ENCODE measurements around the gene LIX1.
"Not testable (repeated sequence)": the region's sequence is repeated elsewhere in the genome, so short reads cannot be mapped to it uniquely, and the experiment has no call there.

The LIX1 gene

GRCh38 chr5:97100476-97100875, 41.9 kb downstream of the LIX1 start:
- no peak for DNase-seq

GRCh38 chr5:97098922-97099321, 43.5 kb downstream of the LIX1 start:
- DNase-seq, result no peak

GRCh38 chr5:97097326-97098230, 44.8 kb downstream of the LIX1 start:
- no peak for DNase-seq

- no peak for DNase-seq
These were observed 45.6 kb downstream of the LIX1 start for GRCh38 chr5:97096846-97097245.

- no peak for DNase-seq
These were observed 46.2 kb downstream of the LIX1 start for GRCh38 chr5:97096191-97096590.

GRCh38 chr5:97095318-97095732, 47.1 kb downstream of the LIX1 start:
- no peak for DNase-seq

- no peak for DNase-seq
These were observed 47.7 kb downstream of the LIX1 start for GRCh38 chr5:97094579-97095317.

- DNase-seq, result no peak
These were observed 49.2 kb downstream of the LIX1 start for GRCh38 chr5:97093193-97093592.

GRCh38 chr5:97090944-97091343, 51.5 kb downstream of the LIX1 start:
- no peak for DNase-seq

GRCh38 chr5:97089149-97089801, 53.1 kb downstream of the LIX1 start:
- no peak for DNase-seq

- no peak for DNase-seq
These were observed 53.6 kb downstream of the LIX1 start for GRCh38 chr5:97088774-97089148.

GRCh38 chr5:97087138-97087537, 55.3 kb downstream of the LIX1 start:
- DNase-seq, result no peak

GRCh38 chr5:97085459-97086181, 56.8 kb downstream of the LIX1 start:
- no peak for DNase-seq

- DNase-seq, result not testable (repeated sequence)
These were observed 57.5 kb downstream of the LIX1 start for GRCh38 chr5:97084782-97085458.

GRCh38 chr5:97078958-97079743, 63.3 kb downstream of the LIX1 start:
- DNase-seq, result no peak

- DNase-seq, result no peak
These were observed 65.2 kb downstream of the LIX1 start for GRCh38 chr5:97077246-97077645.

GRCh38 chr5:97076098-97076497, 66.3 kb downstream of the LIX1 start:
- DNase-seq, result no peak

- no peak for DNase-seq
These were observed 66.8 kb downstream of the LIX1 start for GRCh38 chr5:97075649-97076048.

GRCh38 chr5:97074859-97075489, 67.4 kb downstream of the LIX1 start:
- no peak for DNase-seq

- no peak for DNase-seq
These were observed 69.0 kb downstream of the LIX1 start for GRCh38 chr5:97073420-97073819.

- no peak for DNase-seq
These were observed 69.7 kb downstream of the LIX1 start for GRCh38 chr5:97072696-97073095.

All from DMS 273 treated with DMSO at 0.1 percent for 48 hours (cell line).